HFF-Myc (cell line): ENCODE data around the gene MRC1.

ENCODE experiments used
- DNase-seq: peaks from one replicate; pipeline ENCODE4 v3.0.0-alpha.2; 2011; ENCODE audit warnings: low read depth; ENCODE audit errors: extremely low read depth
- H3K4me3 ChIP-seq: replicated peaks from 2 replicates; pipeline ENCODE4 v1.5.1; 2011; ENCODE audit warnings: low read depth, mild to moderate bottlenecking, control low read depth, low read length
- CTCF ChIP-seq: IDR thresholded peaks from 2 replicates; pipeline ENCODE4 v1.5.1; 2012; ENCODE audit warnings: mild to moderate bottlenecking, low read depth, low read length, control low read depth; ENCODE audit errors: missing control alignments

Gene MRC1

GRCh38 chr10:17817790-17818189, 8.6 kb downstream of the MRC1 start:
- no peak for TF ChIP-seq CTCF
- no peak for DNase-seq
- no peak overlapping the region for H3K4me3 ChIP-seq

GRCh38 chr10:17819836-17820235, 10.7 kb downstream of the MRC1 start:
- H3K4me3 ChIP-seq, result no peak overlapping the region
- no peak for DNase-seq
- no peak for TF ChIP-seq CTCF

- H3K4me3 ChIP-seq, result no peak overlapping the region
- no peak for TF ChIP-seq CTCF
- DNase-seq, result no peak
Observed at GRCh38 chr10:17820943-17821342, 11.8 kb downstream of the MRC1 start.

- no peak for DNase-seq
- no peak for TF ChIP-seq CTCF
- H3K4me3 ChIP-seq, result no peak overlapping the region
Observed at GRCh38 chr10:17821893-17822292, 12.7 kb downstream of the MRC1 start.

- no peak for DNase-seq
- no peak overlapping the region for H3K4me3 ChIP-seq
- TF ChIP-seq CTCF, result no peak
Observed at GRCh38 chr10:17831341-17831740, 22.2 kb downstream of the MRC1 start.

- no peak for DNase-seq
- TF ChIP-seq CTCF, result no peak
- H3K4me3 ChIP-seq, result no peak overlapping the region
Observed at GRCh38 chr10:17831896-17832295, 22.7 kb downstream of the MRC1 start.

GRCh38 chr10:17833656-17834055, 24.5 kb downstream of the MRC1 start:
- no peak for DNase-seq
- no peak overlapping the region for H3K4me3 ChIP-seq
- no peak for TF ChIP-seq CTCF
